Bronchial epithelial cell (primary cell): ENCODE results near the gene RDH13. TPM values are rescaled to one million over a fixed set of nuclear protein-coding genes. Genes with fewer than 3 reads are reported as not detected.

ENCODE experiments used
- DNase-seq: peaks from one replicate; pipeline ENCODE4 v3.0.0-alpha.2; 2010; ENCODE audit warnings: low read depth
- FAIRE-seq: peaks from 2 replicates; lab custom pipeline; 2011; peaks lifted over from hg19 to GRCh38; lab: Jason Lieb, UNC
- H3K27me3 ChIP-seq: 2 replicates; pipeline ENCODE4 v1.5.1; 2011; ENCODE audit warnings: low read length; ENCODE audit not compliant: control insufficient read depth, insufficient read depth
- H3K36me3 ChIP-seq: 2 replicates; pipeline ENCODE4 v1.5.1; 2011; ENCODE audit warnings: low read length; ENCODE audit not compliant: control insufficient read depth, insufficient read depth
- H3K4me3 ChIP-seq: 2 replicates; pipeline ENCODE4 v1.5.1; 2011; ENCODE audit warnings: mild to moderate bottlenecking, low read depth, low read length, control low read depth
- CTCF ChIP-seq: IDR thresholded peaks from 2 replicates; pipeline ENCODE4 v1.5.1; 2011; ENCODE audit warnings: mild to moderate bottlenecking, moderate library complexity, low read length, control low read depth, inconsistent platforms; ENCODE audit not compliant: insufficient read depth, severe bottlenecking
- total RNA-seq: library from RNA; depleted of rRNA; stranded (reverse); fragments of >200 nt; gene quantifications from 2 replicates; pipeline ENCODE4 v1.2.1, GENCODE V29; 2014

RDH13 gene
- total RNA-seq, 1 donor from 2014 or later, result 23.7 TPM

GRCh38 chr19:55091955-55092354 is 29.0 kb upstream of the RDH13 start:
- Histone ChIP-seq H3K4me3 (no peak overlapping the region), H3K36me3 (peaks cover 22% of the 10 kb centered on the region), H3K27me3 (no peaks in the 10 kb centered on the region)
- DNase-seq (no peak), FAIRE-seq (no peak)
- TF ChIP-seq CTCF, result no peak

GRCh38 chr19:55091126-55091910 is 28.4 kb upstream of the RDH13 start:
- no peak for TF ChIP-seq CTCF
- FAIRE-seq (no peak), DNase-seq (no peak)
- Histone ChIP-seq H3K36me3 (peaks cover 22% of the 10 kb centered on the region), H3K27me3 (no peaks in the 10 kb centered on the region), H3K4me3 (no peak overlapping the region)

GRCh38 chr19:55090564-55090963 is 27.6 kb upstream of the RDH13 start:
- FAIRE-seq (no peak), DNase-seq (no peak)
- TF ChIP-seq CTCF, result no peak
- Histone ChIP-seq H3K27me3 (no peaks in the 10 kb centered on the region), H3K36me3 (peaks cover 22% of the 10 kb centered on the region), H3K4me3 (no peak overlapping the region)

GRCh38 chr19:55089342-55089944 is 26.5 kb upstream of the RDH13 start:
- no peak for DNase-seq
- no peak for TF ChIP-seq CTCF

GRCh38 chr19:55088543-55089341 is 25.8 kb upstream of the RDH13 start:
- no peaks in the 10 kb centered on the region for H3K27me3 ChIP-seq
- FAIRE-seq (no peak), DNase-seq (peak; percentile 41)
- peak; percentile 62 for TF ChIP-seq CTCF
- no peak overlapping the region for H3K4me3 ChIP-seq
- peaks cover 12% of the 10 kb centered on the region for H3K36me3 ChIP-seq

More at GRCh38 chr19:55089342-55089944, 26.5 kb upstream of the RDH13 start:
- no peaks in the 10 kb centered on the region for H3K27me3 ChIP-seq
- no peak overlapping the region for H3K4me3 ChIP-seq
- H3K36me3 ChIP-seq, result peaks cover 15% of the 10 kb centered on the region
- peak; percentile 40 for FAIRE-seq
